ENCODE data around the gene GTSF1L. TPM values are rescaled to one million over a fixed set of nuclear protein-coding genes. Genes with fewer than 3 reads are reported as not detected.

The GTSF1L gene
- total and polyA plus RNA-seq, 12 donors = not detected

DNA sequence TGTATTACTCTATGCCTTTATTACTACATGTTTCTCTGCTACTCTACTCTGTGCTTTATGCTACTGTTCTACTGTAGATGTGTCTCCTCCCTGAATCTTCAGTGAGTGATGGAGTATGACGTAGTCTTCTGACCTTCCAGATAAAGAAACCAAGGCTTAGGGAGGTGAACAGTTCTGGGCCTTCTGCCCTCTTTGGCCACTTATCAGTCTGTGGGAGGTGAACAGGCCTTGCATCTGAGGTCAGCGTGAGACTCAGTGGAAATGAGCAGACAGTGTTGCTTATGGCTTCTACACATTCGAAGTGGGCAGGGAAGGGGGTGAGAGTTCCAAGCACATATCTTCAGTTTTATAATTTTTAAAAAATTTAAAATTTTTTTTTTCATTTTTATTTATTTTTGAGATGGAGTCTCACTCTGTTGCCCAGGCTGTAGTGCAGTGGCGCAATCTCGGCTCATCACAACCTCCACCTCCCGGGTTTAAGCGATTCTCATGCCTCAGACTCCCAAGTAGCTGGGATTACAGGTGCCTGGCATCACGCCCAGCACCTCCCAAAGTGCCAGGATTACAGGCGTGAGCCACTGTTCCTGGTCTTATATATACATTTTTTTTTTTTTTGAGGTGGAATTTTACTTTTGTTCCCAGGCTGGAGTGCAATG lies 35.7 kb downstream of the GTSF1L start:
- 88 to 92% methylated on average over 9 of the region's 9 CpGs for WGBS, 2 donors
- Histone ChIP-seq H3K9me3 (no peaks in the 10 kb centered on the region), H3K27me3 (no peaks in the 10 kb centered on the region), H3K4me3 (no peak overlapping the region), H3K36me3 (peaks cover 0 to 3% (median 0%) of the 10 kb centered on the region in 9 donors), H3K27ac (no peak overlapping the region), H3K4me1 (no peaks in the 10 kb centered on the region)
- intact Hi-C loops (cut with DNase I) = loop anchor here in 2 of 10 donors (5.0 to 10.0 kb wide), 2 partner anchors 156 to 244 kb away; no protein-coding TSS in a partner anchor
- ATAC-seq = no peak
- TF ChIP-seq, protein P1, sequence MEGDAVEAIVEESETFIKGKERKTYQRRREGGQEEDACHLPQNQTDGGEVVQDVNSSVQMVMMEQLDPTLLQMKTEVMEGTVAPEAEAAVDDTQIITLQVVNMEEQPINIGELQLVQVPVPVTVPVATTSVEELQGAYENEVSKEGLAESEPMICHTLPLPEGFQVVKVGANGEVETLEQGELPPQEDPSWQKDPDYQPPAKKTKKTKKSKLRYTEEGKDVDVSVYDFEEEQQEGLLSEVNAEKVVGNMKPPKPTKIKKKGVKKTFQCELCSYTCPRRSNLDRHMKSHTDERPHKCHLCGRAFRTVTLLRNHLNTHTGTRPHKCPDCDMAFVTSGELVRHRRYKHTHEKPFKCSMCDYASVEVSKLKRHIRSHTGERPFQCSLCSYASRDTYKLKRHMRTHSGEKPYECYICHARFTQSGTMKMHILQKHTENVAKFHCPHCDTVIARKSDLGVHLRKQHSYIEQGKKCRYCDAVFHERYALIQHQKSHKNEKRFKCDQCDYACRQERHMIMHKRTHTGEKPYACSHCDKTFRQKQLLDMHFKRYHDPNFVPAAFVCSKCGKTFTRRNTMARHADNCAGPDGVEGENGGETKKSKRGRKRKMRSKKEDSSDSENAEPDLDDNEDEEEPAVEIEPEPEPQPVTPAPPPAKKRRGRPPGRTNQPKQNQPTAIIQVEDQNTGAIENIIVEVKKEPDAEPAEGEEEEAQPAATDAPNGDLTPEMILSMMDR (IDR thresholded peaks at IDR 0.05) = no peak
- DNase-seq = no peak

DNA sequence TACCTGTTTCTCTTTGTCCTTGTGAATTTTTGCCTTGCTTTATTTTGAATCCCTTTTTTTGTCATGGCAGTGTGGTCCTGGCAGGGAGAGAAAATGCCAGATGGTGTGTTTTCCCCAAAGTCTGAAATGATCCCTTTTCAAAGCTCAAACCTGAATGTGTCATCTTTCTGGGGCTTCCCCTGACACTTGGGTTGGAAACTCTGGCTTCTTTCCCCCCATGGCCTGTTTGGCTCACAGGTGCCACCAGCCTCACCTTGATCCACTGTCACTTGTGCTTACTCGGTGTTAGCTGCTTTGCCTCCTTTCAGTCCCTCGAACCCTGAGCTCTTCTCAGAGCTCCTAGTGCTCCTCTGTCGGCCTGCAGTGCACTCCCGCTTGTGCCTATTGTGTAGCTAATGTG lies 37.6 kb downstream of the GTSF1L start:
- ATAC-seq = no peak
- no peaks in the 10 kb centered on the region for H3K9me3 ChIP-seq

DNA sequence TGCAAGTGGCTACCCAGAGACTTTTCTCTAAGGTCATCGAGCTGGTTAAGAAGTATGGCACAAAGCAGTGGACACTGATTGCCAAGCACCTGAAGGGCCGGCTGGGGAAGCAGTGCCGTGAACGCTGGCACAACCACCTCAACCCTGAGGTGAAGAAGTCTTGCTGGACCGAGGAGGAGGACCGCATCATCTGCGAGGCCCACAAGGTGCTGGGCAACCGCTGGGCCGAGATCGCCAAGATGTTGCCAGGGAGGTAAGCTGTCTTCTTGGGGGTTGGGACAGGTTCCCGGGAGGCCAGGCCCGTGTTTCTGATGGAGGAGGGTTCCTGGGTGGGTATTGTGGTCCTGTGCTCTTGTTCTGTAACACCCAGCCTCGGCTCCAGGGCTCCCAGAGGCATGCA lies 40.0 kb downstream of the GTSF1L start:
- no peak overlapping the region for H3K27ac ChIP-seq
- H3K9me3 ChIP-seq = no peaks in the 10 kb centered on the region
- H3K4me1 ChIP-seq = peaks cover 0 to 3% (median 0%) of the 10 kb centered on the region in 9 donors
- no peaks in the 10 kb centered on the region for H3K36me3 ChIP-seq
- H3K27me3 ChIP-seq = no peaks in the 10 kb centered on the region
- H3K4me3 ChIP-seq = no peak overlapping the region
- intact Hi-C loops (cut with DNase I) = loop anchor here in 1 of 10 donors (10.0 kb wide), 1 partner anchor 152 kb away; no protein-coding TSS in a partner anchor
- WGBS, 2 donors = 89 to 91% methylated on average over 13 of the region's 13 CpGs
- DNase-seq (no peak), ATAC-seq (peak in 1 of 8 donors; percentile 11)
- TF ChIP-seq, protein P1 (IDR thresholded peaks at IDR 0.05) = no peak

More for the DNA sequence above, 37.6 kb downstream of the GTSF1L start:
- intact Hi-C loops (cut with DNase I) = loop anchor here in 1 of 10 donors (10.0 kb wide), 1 partner anchor 154 kb away; no protein-coding TSS in a partner anchor
- Histone ChIP-seq H3K36me3 (peaks cover 0 to 3% (median 0%) of the 10 kb centered on the region in 9 donors), H3K4me1 (no peaks in the 10 kb centered on the region), H3K27ac (no peak overlapping the region), H3K27me3 (no peaks in the 10 kb centered on the region), H3K4me3 (no peak overlapping the region)
- 90 to 95% methylated on average over 4 of the region's 4 CpGs for WGBS, 2 donors
- no peak for DNase-seq
- TF ChIP-seq, protein P1 (IDR thresholded peaks at IDR 0.05) = no peak

DNA sequence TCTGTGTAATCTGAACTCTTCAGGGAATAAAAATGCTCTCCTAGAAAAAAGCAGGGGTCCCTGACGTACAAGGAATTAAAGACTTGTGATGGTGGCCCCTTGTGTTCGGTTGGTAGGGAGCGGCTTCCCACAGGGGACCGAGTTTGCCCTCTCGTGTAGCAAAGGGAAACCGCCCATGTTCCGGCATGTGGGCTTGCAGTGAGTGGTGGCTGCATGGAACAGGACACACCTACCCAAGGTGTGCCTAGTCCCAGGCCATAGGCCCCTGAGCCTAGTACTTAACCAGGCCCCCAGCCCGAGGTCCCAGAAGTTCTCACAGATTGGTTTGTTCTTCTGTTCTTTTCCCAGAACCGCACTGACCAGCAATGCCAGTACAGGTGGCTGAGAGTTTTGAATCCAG lies 44.4 kb downstream of the GTSF1L start:
- DNase-seq = no peak

More for the DNA sequence above, 44.4 kb downstream of the GTSF1L start:
- Histone ChIP-seq H3K4me1 (peaks cover 0 to 6% (median 0%) of the 10 kb centered on the region in 9 donors), H3K27me3 (no peaks in the 10 kb centered on the region), H3K27ac (no peak overlapping the region), H3K4me3 (no peak overlapping the region), H3K9me3 (no peaks in the 10 kb centered on the region), H3K36me3 (no peaks in the 10 kb centered on the region)
- WGBS, 2 donors = 95 to 97% methylated on average over 9 of the region's 9 CpGs
- TF ChIP-seq, protein P1 (IDR thresholded peaks at IDR 0.05) = no peak
- intact Hi-C loops (cut with DNase I) = loop anchor here in 1 of 10 donors (10.0 kb wide), 1 partner anchor 148 kb away; no protein-coding TSS in a partner anchor
- no peak for ATAC-seq
